Pons (tissue), 1 donor: ENCODE measurements around the gene MYO7B.

Experiments
- DNase-seq: peaks from one replicate; pipeline ENCODE4 v3.0.0-alpha.2; 2016; ENCODE audit warnings: low spot score

The MYO7B gene

GRCh38 chr2:127626917-127627739 lies 91.6 kb downstream of the MYO7B start:
- DNase-seq, result no peak

GRCh38 chr2:127627740-127628571 lies 92.5 kb downstream of the MYO7B start:
- no peak for DNase-seq

- no peak for DNase-seq
Measured at GRCh38 chr2:127628767-127629614, 93.5 kb downstream of the MYO7B start.

GRCh38 chr2:127629637-127630036 lies 94.2 kb downstream of the MYO7B start:
- no peak for DNase-seq

- DNase-seq, result no peak
Measured at GRCh38 chr2:127630096-127630863, 94.8 kb downstream of the MYO7B start.

- no peak for DNase-seq
Measured at GRCh38 chr2:127630864-127631540, 95.5 kb downstream of the MYO7B start.

GRCh38 chr2:127631541-127631996 lies 96.1 kb downstream of the MYO7B start:
- no peak for DNase-seq

- no peak for DNase-seq
Measured at GRCh38 chr2:127631997-127632581, 96.6 kb downstream of the MYO7B start.

GRCh38 chr2:127632592-127633489 lies 97.4 kb downstream of the MYO7B start:
- no peak for DNase-seq

GRCh38 chr2:127633556-127634065 lies 98.1 kb downstream of the MYO7B start:
- no peak for DNase-seq

- DNase-seq, result no peak
Measured at GRCh38 chr2:127634066-127634617, 98.7 kb downstream of the MYO7B start.

- no peak for DNase-seq
Measured at GRCh38 chr2:127634626-127635379, 99.3 kb downstream of the MYO7B start.

- DNase-seq, result no peak
Measured at GRCh38 chr2:127635380-127636237, 100.1 kb downstream of the MYO7B start.

- no peak for DNase-seq
Measured at GRCh38 chr2:127636248-127637235, 101.1 kb downstream of the MYO7B start.

GRCh38 chr2:127637236-127637630 lies 101.8 kb downstream of the MYO7B start:
- DNase-seq, result no peak
